ENCODE data around the gene SLAMF7.
"Not testable (repeated sequence)": the region's sequence is repeated elsewhere in the genome, so short reads cannot be mapped to it uniquely, and the experiment has no call there.

The SLAMF7 gene, protein sequence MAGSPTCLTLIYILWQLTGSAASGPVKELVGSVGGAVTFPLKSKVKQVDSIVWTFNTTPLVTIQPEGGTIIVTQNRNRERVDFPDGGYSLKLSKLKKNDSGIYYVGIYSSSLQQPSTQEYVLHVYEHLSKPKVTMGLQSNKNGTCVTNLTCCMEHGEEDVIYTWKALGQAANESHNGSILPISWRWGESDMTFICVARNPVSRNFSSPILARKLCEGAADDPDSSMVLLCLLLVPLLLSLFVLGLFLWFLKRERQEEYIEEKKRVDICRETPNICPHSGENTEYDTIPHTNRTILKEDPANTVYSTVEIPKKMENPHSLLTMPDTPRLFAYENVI

DNA sequence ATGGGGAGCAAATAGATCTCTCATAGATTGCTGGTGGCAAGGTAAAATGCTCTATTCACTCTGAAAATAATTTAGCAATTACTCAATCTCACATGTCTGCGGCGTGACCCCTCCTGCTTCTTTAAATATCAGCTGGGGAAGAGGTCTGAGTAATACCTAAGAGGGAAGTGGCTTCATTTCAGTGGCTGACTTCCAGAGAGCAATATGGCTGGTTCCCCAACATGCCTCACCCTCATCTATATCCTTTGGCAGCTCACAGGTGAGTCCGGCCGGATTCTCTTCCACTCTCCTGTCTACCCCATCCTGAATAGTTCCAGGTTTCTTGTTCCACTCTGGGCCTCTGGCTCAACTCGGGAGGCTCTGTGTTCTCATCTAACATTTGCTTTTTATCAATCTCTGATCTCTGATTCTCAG, at the start of gene SLAMF7:
Gene SLAMF7, plus strand, starts transcription at position 150 of the 414 bp plus-strand sequence. Its CDS starts 55 bp downstream, at position 205.
- DNase-seq, result no peak

DNA sequence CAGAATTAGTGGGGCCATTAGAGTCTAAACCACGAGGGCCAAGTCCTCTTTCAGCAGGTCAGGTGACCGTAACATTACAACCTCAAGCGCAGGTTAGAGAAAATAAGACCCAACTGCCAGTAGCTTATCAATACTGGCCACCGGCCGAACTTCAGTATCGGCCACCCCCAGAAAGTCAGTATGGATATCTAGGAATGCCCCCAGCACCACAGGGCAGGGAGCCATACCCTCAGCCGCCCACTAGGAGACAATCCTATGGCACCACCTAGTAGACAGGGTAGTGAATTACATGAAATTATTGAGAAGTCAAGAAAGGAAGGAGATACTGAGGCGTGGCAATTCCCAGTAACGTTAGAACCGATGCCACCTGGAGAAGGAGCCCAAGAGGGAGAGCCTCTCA, 46.7 kb upstream of the SLAMF7 start:
- not testable (repeated sequence) for DNase-seq

- DNase-seq, result no peak
Measured at GRCh38 chr1:160702100-160702499, 36.9 kb upstream of the SLAMF7 start.

GRCh38 chr1:160704250-160704649, 34.8 kb upstream of the SLAMF7 start:
- no peak for DNase-seq

GRCh38 chr1:160705212-160705621, 33.8 kb upstream of the SLAMF7 start:
- DNase-seq, result not testable (repeated sequence)

GRCh38 chr1:160705742-160706141, 33.3 kb upstream of the SLAMF7 start:
- no peak for DNase-seq

GRCh38 chr1:160706526-160707235, 32.4 kb upstream of the SLAMF7 start:
- no peak for DNase-seq

DNA sequence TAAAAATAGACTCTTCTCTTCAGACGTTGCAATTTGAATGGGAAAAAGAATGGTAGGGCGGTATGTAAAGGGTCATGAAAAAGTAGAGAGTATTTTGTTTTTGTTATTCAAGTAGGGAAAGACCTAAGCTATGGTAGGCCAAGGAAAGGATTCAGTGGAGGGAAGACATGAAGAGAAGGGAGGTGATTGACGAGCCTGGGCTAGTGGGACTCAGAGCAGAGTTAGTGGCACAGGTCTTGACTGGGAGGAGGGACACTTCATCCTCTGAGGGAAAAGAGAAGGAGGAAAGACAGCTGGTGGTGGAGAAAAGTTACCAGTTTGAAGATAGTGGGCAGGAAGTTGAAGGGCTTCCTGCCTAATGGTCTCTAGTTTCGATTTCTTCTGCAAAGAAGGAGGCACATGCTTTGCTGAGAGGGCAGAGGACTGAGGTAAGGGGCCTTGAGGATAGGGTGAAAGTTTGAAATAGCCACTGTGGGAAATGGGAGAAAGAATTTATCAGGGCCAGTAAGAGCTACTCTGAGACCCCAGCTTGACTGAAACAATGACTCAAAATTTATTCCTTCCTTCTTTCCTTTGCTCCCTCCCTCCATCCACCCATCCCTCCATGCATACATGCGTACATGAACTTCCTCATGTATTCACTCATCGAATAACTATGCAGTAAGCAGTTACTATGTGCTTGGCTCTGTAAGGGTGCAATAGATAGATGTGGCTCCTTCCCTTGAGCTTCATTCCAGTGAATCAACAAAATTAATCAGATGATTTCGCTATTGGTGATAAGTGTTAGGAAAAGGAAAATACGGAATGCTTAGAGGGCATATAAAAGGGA, 31.6 kb upstream of the SLAMF7 start:
- no peak for DNase-seq

DNA sequence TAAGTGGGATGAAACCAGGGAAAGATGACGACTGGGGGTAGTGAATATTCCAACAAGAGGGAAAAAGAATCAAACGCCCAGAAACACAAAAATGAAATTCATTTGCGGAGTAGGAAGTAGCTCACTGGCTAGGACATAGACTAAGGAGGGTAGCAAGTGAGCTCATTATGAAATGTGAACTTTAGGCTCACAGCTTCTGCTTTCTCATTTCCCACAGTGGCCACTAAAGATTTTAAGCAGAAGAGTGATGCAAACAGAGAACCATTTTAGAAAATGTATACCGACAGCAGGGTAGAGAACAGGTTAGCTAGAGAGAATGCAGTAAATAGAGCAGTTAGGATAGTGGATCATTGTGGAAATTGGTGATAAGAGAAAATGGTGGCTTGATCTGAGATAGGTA, 30.9 kb upstream of the SLAMF7 start:
- DNase-seq, result no peak

- no peak for DNase-seq
Measured at GRCh38 chr1:160708801-160709200, 30.2 kb upstream of the SLAMF7 start.

DNA sequence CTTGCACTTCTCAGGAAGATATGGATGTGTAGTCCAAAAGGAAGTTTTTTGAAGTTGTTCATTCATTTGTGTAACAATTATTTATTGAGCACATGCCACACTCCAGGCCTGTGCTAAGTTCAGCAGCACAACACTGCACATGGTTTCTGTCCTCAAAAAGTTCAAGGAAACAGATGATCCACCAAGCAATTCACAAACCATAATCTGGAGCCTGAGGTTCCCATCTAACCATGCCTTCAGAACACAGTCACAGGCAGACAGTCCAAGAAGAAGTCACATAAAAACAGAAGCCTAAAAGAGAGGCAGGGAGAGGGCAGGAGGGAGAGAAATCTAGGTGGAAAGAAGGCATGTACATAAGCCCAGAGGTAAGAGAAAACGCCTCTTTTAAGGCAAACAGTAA, 29.3 kb upstream of the SLAMF7 start:
- no peak for DNase-seq

DNA sequence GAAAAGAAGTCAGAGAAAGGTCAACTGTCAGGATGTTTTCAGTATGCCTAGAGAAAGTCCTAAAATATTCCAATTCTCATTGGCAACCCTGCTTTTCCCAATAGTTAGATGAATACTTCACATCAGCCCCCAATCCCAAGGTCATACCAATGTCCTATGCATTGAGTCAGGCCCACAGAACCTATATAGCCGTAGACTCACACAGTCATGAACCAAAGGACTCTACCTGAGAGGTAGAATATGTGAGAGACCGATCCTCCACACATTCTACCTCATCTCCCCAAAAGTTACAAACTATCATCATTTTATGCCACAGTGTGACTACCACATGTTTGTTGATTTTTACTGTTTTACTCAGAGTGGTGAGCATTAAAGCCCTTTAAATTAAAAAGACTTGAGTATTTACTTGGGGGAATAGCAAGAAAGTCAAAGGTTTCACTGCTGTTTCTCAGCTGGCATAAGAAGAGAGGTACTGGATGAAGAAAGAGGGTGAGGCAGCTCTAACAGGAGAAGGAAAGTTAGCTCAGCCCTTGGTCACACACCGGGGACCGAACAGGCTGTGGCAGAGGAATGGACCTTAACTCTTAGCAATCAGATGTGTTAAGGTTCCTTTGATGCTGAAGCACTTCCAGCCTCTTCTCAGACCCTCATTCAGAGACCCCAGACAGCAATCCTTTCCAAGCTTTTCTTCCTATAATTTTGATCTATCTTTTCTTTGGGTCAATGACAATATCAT, 28.4 kb upstream of the SLAMF7 start:
- no peak for DNase-seq

- DNase-seq, result no peak
Measured at GRCh38 chr1:160711276-160711601, 27.8 kb upstream of the SLAMF7 start.

- no peak for DNase-seq
Measured at GRCh38 chr1:160711602-160712311, 27.3 kb upstream of the SLAMF7 start, which contains the start of gene CD48. TSS of gene CD48 (minus strand) at chr1:160711822. CDS start at chr1:160711763, 59 bp downstream.

- DNase-seq, result not testable (repeated sequence)
Measured at GRCh38 chr1:160712525-160713080, 26.4 kb upstream of the SLAMF7 start.

GRCh38 chr1:160713161-160713560, 25.9 kb upstream of the SLAMF7 start:
- DNase-seq, result no peak

DNA sequence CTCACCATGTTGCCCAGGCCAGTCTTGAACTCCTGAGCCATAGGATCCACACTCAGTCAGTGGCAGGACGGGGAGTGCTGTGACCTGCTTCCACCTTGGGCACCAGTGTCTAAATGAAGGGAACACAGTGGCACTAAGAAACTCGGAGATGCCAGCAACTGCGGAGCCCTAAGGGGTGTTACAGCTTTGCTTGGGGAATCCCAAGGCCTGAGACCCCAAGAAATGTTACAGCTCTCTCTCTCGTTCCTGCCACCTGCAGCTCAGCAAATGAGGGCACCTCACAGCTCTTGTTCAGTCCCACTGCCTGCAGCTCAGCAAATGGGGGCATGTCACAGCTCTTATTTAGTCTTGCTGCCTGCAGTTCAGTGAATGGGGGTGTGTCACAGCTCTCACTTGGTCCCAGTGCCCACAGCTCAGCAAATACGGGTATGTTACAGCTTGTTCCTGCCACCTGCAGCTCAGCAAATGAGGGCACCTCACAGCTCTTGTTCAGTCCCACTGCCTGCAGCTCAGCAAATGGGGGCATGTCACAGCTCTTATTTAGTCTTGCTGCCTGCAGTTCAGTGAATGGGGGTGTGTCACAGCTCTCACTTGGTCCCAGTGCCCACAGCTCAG, 24.9 kb upstream of the SLAMF7 start:
- not testable (repeated sequence) for DNase-seq

DNA sequence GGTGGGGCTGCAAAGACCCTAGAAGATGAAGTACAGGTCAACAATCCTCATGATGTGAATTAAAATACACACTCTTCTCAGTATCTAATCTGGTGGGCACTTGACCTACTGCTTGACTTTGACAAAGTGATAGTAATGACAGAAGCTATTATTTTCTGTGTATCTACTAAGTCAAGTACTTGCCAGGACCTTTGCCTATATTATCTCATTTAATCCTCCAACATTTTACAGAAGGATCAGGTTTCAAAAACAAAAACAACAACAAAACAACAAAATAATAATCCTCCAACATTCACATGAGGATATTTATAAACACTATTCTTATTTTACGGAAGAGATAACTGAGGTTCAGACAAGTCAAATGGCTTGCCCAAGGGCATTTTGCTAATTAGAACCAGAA, 23.0 kb upstream of the SLAMF7 start:
- DNase-seq, result no peak

GRCh38 chr1:160717306-160717705, 21.7 kb upstream of the SLAMF7 start:
- no peak for DNase-seq

DNA sequence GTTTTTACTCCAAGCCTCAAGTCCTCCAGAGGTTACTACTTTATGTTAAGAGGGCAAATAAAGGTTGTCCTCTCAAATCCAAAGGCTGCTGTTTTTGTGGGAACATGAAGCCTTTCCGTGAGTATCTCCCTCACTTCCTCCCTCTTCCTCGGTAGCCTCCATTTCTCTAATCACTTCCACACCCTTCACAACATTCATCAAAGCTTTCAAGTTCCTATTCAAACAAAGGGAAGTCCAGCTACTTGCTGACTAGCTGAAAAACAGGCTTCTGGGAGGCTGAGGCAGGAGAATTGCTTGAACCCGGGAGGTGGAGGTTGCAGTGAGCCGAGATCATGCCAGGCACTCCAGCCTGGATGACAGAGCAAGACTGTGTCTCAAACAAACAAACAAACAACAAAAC, 20.8 kb upstream of the SLAMF7 start:
- DNase-seq, result no peak

DNA sequence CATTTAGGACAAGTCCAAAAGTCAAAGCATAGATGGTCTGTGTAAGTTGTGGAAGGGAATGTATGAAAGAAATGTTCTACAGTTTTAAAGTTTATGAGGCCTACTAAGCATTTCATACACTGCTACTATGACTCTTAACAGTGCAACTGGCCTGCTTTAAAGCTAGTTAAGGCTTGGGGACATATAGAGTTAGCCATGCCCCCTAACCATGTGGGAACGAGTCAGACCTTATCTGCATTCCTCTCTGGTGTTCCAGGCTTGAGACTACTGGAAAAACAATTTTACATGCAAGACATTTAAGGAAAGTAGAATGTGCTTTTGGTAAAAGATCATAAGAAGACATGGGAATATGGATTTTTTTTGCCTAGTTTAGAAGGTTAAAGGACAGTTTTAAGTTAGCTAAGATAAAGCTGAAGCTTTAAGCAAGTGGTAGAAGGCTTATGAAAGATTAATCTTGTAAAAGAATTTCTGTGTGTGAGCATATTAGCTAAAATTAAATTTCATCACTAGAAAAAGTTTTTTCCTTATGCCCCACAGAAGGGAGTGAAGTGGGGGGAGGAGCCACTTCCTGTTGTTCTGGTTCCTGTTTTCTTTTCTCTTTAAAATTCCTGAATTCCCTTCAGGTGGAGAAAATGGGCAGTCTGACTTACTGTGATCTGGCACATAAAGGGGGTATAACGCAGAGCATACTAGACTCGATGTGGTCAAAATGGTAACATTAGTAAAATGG, 18.5 kb upstream of the SLAMF7 start:
- no peak for DNase-seq

All from DMS79 (cell line).